Lower lobe of right lung (tissue), 2 donors: Measurements from ENCODE around the gene ARHGAP8. TPM values are rescaled to one million over a fixed set of nuclear protein-coding genes. Genes with fewer than 3 reads are reported as not detected.

ENCODE experiments used
- ATAC-seq, 2 donors: fragments of 200-7000 bp; cut with Tn5 transposase; one replicate each; pipeline ENCODE4 v1.9.1; 2020 to 2022; ENCODE audit warnings: mild to moderate bottlenecking in 2 of 2, moderate library complexity in 2 of 2
- DNase-seq: peaks from one replicate; pipeline ENCODE4 v3.0.0-alpha.2; 2020
- H3K27ac ChIP-seq: fragments of 200-600 bp; one replicate; pipeline ENCODE4 v1.8.0; 2022
- H3K27me3 ChIP-seq: fragments of 200-600 bp; one replicate; pipeline ENCODE4 v1.8.0; 2022; ENCODE audit warnings: low read depth
- H3K36me3 ChIP-seq: fragments of 200-600 bp; one replicate; pipeline ENCODE4 v1.8.0; 2022; ENCODE audit warnings: mild to moderate bottlenecking
- H3K4me1 ChIP-seq: fragments of 200-600 bp; one replicate; pipeline ENCODE4 v1.8.0; 2022
- H3K4me3 ChIP-seq: fragments of 200-600 bp; one replicate; pipeline ENCODE4 v1.8.0; 2022; ENCODE audit warnings: mild to moderate bottlenecking
- H3K9me3 ChIP-seq: fragments of 200-600 bp; one replicate; pipeline ENCODE4 v1.8.0; 2022
- CTCF ChIP-seq: fragments of 200-600 bp; IDR thresholded peaks from one replicate; pipeline ENCODE4 v1.8.0; 2022; ENCODE audit warnings: antibody characterized with exemption, mild to moderate bottlenecking
- intact Hi-C: fragments of 100-400 bp; cut with DNase I; formaldehyde crosslinking; loops from one replicate; pipeline ENCODE4 v1.11.0; 2022
- total RNA-seq: library from RNA; stranded (reverse); fragmentation: NEBNext Ultra II Directional; extraction: Animal tissue kit (Norgen Biotek cat#: 25700); gene quantifications from one replicate; pipeline ENCODE4 v1.2.1, GENCODE V29; 2021
- donor health status: DM: no; HTN: yes; CAD: no; lungs with severe emphysema.

Gene ARHGAP8
- total RNA-seq, 1 donor from 2014 or later: 18.2 TPM

GRCh38 chr22:44807915-44808690 lies 55.7 kb downstream of the ARHGAP8 start:
- H3K4me3 ChIP-seq: no peak overlapping the region
- ATAC-seq: no peak
- no peak for TF ChIP-seq CTCF
- no peaks in the 10 kb centered on the region for H3K4me1 ChIP-seq
- peaks cover 4% of the 10 kb centered on the region for H3K27me3 ChIP-seq
- no peaks in the 10 kb centered on the region for H3K9me3 ChIP-seq
- no peak overlapping the region for H3K27ac ChIP-seq
- no peak for DNase-seq
- intact Hi-C loops: no loop called here
- H3K36me3 ChIP-seq: no peaks in the 10 kb centered on the region

DNA sequence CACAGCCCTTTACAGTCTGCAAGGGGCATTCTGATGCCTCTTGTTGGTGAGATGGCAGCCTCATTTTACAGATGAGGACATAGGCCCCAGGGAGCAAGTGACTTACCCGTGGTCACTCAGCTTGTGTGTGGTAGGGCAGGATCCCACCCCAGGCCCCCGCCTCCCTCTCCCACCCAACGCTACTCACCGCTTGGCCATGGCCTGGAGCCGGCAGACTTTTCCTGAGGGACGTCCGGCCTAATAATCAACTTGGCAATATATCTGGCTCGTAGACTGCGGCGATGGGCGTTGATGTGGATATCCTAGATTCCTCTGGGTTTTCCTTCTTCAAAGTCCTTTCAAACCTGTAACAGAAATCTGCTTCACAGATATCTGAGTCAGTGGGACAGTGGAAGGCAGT lies 57.1 kb downstream of the ARHGAP8 start:
- Histone ChIP-seq H3K36me3 (no peaks in the 10 kb centered on the region), H3K27ac (no peak overlapping the region), H3K9me3 (no peaks in the 10 kb centered on the region), H3K4me1 (no peaks in the 10 kb centered on the region), H3K27me3 (peaks cover 4% of the 10 kb centered on the region), H3K4me3 (no peak overlapping the region)
- ATAC-seq (no peak), DNase-seq (no peak)
- no peak for TF ChIP-seq CTCF
- intact Hi-C loops: no loop called here

GRCh38 chr22:44811141-44811540 lies 58.8 kb downstream of the ARHGAP8 start:
- H3K27me3 ChIP-seq: peaks cover 4% of the 10 kb centered on the region
- no peak for ATAC-seq
- no peak overlapping the region for H3K27ac ChIP-seq
- no peak overlapping the region for H3K4me3 ChIP-seq
- no peaks in the 10 kb centered on the region for H3K4me1 ChIP-seq
- no peak for DNase-seq
- H3K36me3 ChIP-seq: no peaks in the 10 kb centered on the region
- H3K9me3 ChIP-seq: no peaks in the 10 kb centered on the region
- TF ChIP-seq CTCF: no peak
- intact Hi-C loops: no loop called here

GRCh38 chr22:44813416-44813815 lies 61.0 kb downstream of the ARHGAP8 start:
- Histone ChIP-seq H3K27ac (no peak overlapping the region), H3K9me3 (no peaks in the 10 kb centered on the region), H3K36me3 (no peaks in the 10 kb centered on the region), H3K4me1 (no peaks in the 10 kb centered on the region), H3K27me3 (no peaks in the 10 kb centered on the region), H3K4me3 (no peak overlapping the region)
- TF ChIP-seq CTCF: no peak
- DNase-seq: no peak
- ATAC-seq: no peak
- intact Hi-C loops: no loop called here

- no peaks in the 10 kb centered on the region for H3K4me1 ChIP-seq
- DNase-seq (no peak), ATAC-seq (no peak)
- H3K4me3 ChIP-seq: no peak overlapping the region
- no peaks in the 10 kb centered on the region for H3K27me3 ChIP-seq
- H3K36me3 ChIP-seq: no peaks in the 10 kb centered on the region
- TF ChIP-seq CTCF: no peak
- intact Hi-C loops: no loop called here
- H3K27ac ChIP-seq: no peak overlapping the region
- H3K9me3 ChIP-seq: no peaks in the 10 kb centered on the region
Measured at GRCh38 chr22:44814266-44815098, 62.1 kb downstream of the ARHGAP8 start.
